Tibial nerve (tissue), 3 donors: ENCODE data around the gene EIF4E.

Experiments
- CTCF ChIP-seq, 5 experiments: fragments of 200-600 bp in 3 of 5; fragments of 450-650 bp in 2 of 5; sonication (generic) in 3 of 5; IDR thresholded peaks; one replicate each; pipeline ENCODE4 v1.5.1; 2016 to 2019; ENCODE audit warnings: antibody characterized with exemption in 5 of 5, mild to moderate bottlenecking in 3 of 5, moderate library complexity in 2 of 5
- POLR2A ChIP-seq, 2 donors: fragments of 450-650 bp; IDR thresholded peaks; one replicate each; pipeline ENCODE4 v1.6.1; 2017; ENCODE audit warnings: antibody characterized with exemption in 2 of 2, mild to moderate bottlenecking in 2 of 2, moderate library complexity in 2 of 2

DNA sequence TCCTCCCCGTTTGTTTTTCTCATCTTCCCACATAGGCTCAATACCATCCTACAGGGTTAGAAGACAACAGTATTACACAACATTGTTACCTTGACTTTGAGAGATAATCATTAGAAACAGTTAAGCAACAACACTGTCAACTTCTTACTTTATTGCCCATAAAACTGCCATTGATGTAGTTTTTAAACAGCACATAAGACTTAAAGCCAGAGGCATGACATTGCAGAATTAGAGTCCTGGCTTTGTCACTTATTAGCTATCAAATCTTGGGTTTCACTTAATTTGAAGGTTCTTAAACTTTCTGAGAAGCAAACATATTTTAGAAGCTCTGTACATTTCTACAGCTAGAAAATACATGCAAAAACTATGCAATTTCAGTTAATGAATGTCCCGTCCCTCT is 41.8 kb downstream of the EIF4E start:
- no peak for TF ChIP-seq POLR2A (IDR thresholded peaks at IDR 0.05)
- no peak for TF ChIP-seq CTCF (IDR thresholded peaks at IDR 0.05)
